Urinary bladder (tissue), 4 donors: ENCODE results near the gene KCNG2. TPM values are rescaled to one million over a fixed set of nuclear protein-coding genes. Genes with fewer than 3 reads are reported as not detected.

Experiments
- DNase-seq: peaks from one replicate; pipeline ENCODE4 v3.0.0-alpha.2; 2015; ENCODE audit errors: extremely low spot score
- H3K27ac ChIP-seq: one replicate; pipeline ENCODE4 v1.5.1; 2013; ENCODE audit warnings: low read depth, mild to moderate bottlenecking, moderate library complexity
- H3K36me3 ChIP-seq: one replicate; pipeline ENCODE4 v1.6.1; 2013; ENCODE audit warnings: mild to moderate bottlenecking, moderate library complexity; ENCODE audit not compliant: insufficient read depth
- H3K4me1 ChIP-seq: one replicate; pipeline ENCODE4 v1.6.1; 2013; ENCODE audit warnings: mild to moderate bottlenecking, moderate library complexity; ENCODE audit not compliant: insufficient read depth
- H3K4me3 ChIP-seq: one replicate; pipeline ENCODE4 v1.5.1; 2013; ENCODE audit warnings: low read depth, low read length
- WGBS: extraction: QIAGEN DNeasy Blood & Tissue Kit; methylation state at CpG from one replicate; pipeline ENCODE4 v1.1.7; 2013; 5-methylcytosine and 5-hydroxymethylcytosine counted together
- polyA plus RNA-seq: library from polyadenylated mRNA; stranded (reverse); fragments of 200-250 nt; gene quantifications from one replicate; pipeline ENCODE4 v1.2.3, GENCODE V29; 2013
- total RNA-seq: library from RNA; depleted of rRNA; stranded (reverse); fragments of >200 nt; gene quantifications from one replicate; pipeline ENCODE4 v1.2.3, GENCODE V29; 2014
- donor health status: healthy with polysubstance abuse.
- donor health status: healthy.

KCNG2 gene
- total and polyA plus RNA-seq, 2 donors, result 0.21 to 0.46 TPM

- 85% methylated on average over 32 of the region's 32 CpGs for WGBS
- Histone ChIP-seq H3K4me1 (no peaks in the 10 kb centered on the region), H3K4me3 (no peak overlapping the region), H3K27ac (no peak overlapping the region), H3K36me3 (no peaks in the 10 kb centered on the region)
- DNase-seq, result no peak
Observed at GRCh38 chr18:79868811-79869541, 71.2 kb downstream of the KCNG2 start.

- 84% methylated on average over 32 of the region's 32 CpGs for WGBS
- DNase-seq, result no peak
- H3K4me1 ChIP-seq, result no peaks in the 10 kb centered on the region
- no peak overlapping the region for H3K27ac ChIP-seq
- no peak overlapping the region for H3K4me3 ChIP-seq
- no peaks in the 10 kb centered on the region for H3K36me3 ChIP-seq
Observed at GRCh38 chr18:79869591-79870300, 72.0 kb downstream of the KCNG2 start.

- no peak for DNase-seq
- no peak overlapping the region for H3K4me3 ChIP-seq
- H3K36me3 ChIP-seq, result no peaks in the 10 kb centered on the region
- H3K4me1 ChIP-seq, result no peaks in the 10 kb centered on the region
- no peak overlapping the region for H3K27ac ChIP-seq
- WGBS, result 78% methylated on average over 19 of the region's 19 CpGs
Observed at GRCh38 chr18:79870301-79871025, 72.7 kb downstream of the KCNG2 start.

DNA sequence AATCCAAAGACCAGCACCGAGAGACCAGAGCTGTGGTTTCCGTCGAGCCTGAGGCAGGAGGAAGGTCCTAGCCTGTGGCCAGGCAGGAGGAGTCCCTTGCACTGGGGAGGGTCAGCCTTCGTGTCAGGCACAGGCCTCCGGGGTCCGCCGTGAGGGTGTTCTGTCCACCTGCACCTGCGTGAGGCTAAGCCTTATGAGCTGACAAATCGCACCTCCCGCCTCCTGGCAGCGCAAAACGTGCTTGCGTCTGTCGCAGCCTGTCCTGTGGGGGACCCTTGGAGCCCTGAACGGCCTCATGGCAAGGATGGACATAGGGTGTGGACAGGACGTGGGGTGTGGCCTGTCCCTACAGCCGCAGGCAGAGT, 73.3 kb downstream of the KCNG2 start:
- H3K4me3 ChIP-seq, result no peak overlapping the region
- no peaks in the 10 kb centered on the region for H3K4me1 ChIP-seq
- WGBS, result 87% methylated on average over 17 of the region's 17 CpGs
- DNase-seq, result no peak
- no peak overlapping the region for H3K27ac ChIP-seq
- no peaks in the 10 kb centered on the region for H3K36me3 ChIP-seq

DNA sequence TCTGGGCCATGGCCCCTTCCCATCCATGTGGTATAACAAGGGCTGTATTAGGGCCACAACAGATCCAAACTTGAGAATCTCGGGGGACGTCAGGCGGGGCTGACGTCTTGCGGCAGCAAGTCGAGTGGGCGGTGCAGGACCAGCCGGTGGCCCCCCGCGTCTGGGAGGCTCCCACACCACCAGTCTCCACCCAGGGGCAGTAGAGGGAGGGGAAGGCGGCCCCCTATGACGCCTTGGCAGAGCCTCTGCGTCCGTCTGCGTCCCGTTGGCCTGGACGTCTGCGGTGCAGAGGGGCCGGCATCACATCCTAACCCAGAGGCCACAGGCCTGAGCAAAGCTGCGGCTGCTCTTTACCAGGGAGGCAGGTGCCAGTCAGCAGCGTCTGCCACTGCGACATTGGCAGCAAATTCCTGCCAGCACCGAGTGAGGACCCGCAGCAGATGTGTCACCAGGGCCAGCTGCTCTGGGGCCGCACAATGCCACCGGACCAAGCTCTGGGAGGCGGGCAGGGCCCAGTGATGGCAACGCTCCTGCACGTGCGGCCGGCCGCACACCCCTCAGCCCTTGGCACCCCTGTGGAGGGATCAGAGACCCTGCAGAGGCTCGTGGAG, 73.8 kb downstream of the KCNG2 start:
- H3K36me3 ChIP-seq, result no peaks in the 10 kb centered on the region
- no peak overlapping the region for H3K4me3 ChIP-seq
- H3K4me1 ChIP-seq, result no peaks in the 10 kb centered on the region
- WGBS, result 85% methylated on average over 33 of the region's 33 CpGs
- DNase-seq, result no peak
- no peak overlapping the region for H3K27ac ChIP-seq

- WGBS, result 34% methylated on average over 36 of the region's 36 CpGs
- DNase-seq, result no peak
- Histone ChIP-seq H3K4me1 (no peaks in the 10 kb centered on the region), H3K4me3 (no peak overlapping the region), H3K27ac (no peak overlapping the region), H3K36me3 (no peaks in the 10 kb centered on the region)
Observed at GRCh38 chr18:79872527-79873444, 75.0 kb downstream of the KCNG2 start.

- Histone ChIP-seq H3K36me3 (no peaks in the 10 kb centered on the region), H3K4me3 (no peak overlapping the region), H3K4me1 (no peaks in the 10 kb centered on the region), H3K27ac (no peak overlapping the region)
- WGBS, result 56% methylated on average over 34 of the region's 34 CpGs
- no peak for DNase-seq
Observed at GRCh38 chr18:79873449-79874110, 75.8 kb downstream of the KCNG2 start.

DNA sequence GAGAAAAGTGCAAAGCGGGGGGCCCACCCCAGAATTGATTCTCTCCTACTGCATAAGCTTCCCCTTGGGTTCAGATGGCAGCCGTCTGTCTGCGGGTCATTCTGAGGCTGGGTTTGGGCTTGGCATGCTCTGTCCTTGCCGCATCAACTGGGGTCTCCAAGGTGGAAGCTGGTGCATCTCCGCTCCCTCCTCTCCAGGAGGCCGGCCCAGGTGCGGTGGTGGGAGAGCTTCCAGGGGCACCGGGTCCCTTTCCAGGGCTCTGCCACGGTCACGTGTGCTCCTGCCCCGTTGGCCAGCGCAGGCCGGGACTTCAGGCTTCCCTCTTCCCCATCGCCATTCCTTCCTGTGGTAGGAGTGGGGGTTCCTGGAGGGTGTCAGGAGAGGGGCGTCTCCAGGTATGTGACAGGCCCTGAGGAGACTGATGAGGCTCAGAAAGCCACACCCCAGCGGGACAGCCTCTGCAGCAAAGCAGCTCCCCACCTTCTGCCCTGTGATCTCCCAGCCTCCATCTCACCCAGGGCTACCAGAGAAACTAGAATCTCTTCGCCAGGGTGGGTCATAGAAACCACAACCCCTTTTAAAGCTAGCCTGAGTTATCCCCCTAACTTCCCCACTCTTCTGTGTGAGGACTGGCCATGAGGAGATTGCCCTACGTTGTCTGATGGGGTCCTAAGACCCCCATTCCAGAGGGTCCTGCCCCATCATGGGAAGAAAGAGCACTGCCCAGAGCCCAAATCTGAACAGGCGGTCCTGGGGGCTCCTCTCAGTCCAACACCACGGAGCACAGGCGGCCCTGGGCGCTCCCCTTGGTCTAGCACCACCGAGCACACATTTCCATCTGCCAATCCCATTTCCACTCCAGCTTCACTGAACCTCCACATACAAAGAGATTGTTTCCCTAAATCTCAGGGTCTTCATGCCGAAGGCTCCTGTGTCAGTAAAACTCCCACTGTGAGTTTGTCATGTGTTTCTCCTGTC, 77.1 kb downstream of the KCNG2 start:
- Histone ChIP-seq H3K36me3 (no peaks in the 10 kb centered on the region), H3K27ac (no peak overlapping the region), H3K4me1 (no peaks in the 10 kb centered on the region), H3K4me3 (no peak overlapping the region)
- 87% methylated on average over 24 of the region's 24 CpGs for WGBS
- no peak for DNase-seq

- no peaks in the 10 kb centered on the region for H3K36me3 ChIP-seq
- DNase-seq, result no peak
- no peaks in the 10 kb centered on the region for H3K4me1 ChIP-seq
- WGBS, result 84% methylated on average over 15 of the region's 15 CpGs
- no peak overlapping the region for H3K27ac ChIP-seq
- no peak overlapping the region for H3K4me3 ChIP-seq
Observed at GRCh38 chr18:79875531-79875919, 77.8 kb downstream of the KCNG2 start.

DNA sequence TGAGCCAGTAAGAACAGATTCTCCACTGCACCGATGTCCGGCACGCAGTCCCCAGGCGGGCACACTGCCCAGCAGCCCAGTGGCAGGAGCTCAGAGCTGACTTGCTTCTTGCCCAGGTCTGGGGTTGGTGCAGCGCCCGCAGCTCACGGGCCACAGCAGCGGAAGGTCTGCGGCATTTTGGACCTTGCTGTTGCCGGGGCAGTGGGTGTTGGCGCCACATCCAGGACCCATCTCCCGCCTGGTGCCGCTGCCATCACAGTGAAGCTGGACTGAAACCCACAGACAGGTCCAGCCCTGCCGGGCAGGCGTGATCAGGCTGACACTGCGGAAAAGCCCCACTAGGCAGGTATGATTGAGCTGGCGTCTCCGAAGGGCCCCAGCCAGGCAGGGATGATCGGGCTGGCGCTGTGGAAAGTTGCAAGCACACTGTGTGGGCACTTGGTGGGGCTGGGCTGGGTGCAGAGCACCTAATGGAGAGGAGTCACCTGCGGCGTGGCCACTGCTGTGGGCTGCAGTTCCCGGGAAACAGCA, 78.3 kb downstream of the KCNG2 start:
- H3K4me1 ChIP-seq, result no peaks in the 10 kb centered on the region
- H3K36me3 ChIP-seq, result no peaks in the 10 kb centered on the region
- H3K27ac ChIP-seq, result no peak overlapping the region
- H3K4me3 ChIP-seq, result no peak overlapping the region
- 87% methylated on average over 23 of the region's 23 CpGs for WGBS
- no peak for DNase-seq

DNA sequence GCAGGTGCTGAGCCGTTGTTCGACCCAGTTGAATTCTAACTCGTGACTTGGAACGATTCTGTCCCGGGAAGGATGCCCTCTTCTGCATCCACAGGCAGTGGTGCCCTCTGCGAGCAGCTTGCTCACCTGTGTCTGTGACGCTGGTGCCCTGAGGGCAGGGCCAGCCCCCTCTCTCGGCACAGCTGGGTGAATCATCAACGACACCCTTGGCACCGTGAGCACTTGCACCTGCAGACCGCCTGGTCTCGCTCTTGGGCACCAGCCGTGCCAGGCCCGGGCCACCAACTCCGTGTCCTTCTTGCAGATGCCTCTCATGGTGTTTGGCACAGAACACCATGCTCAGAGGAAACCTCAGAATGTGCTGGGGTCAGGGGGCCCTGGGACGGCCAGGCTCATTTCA, 78.8 kb downstream of the KCNG2 start:
- WGBS, result 77% methylated on average over 16 of the region's 16 CpGs
- DNase-seq, result no peak
- no peaks in the 10 kb centered on the region for H3K36me3 ChIP-seq
- no peak overlapping the region for H3K4me3 ChIP-seq
- H3K4me1 ChIP-seq, result no peaks in the 10 kb centered on the region
- no peak overlapping the region for H3K27ac ChIP-seq
